Uterus (tissue), 4 donors: ENCODE data around the gene PTTG1. TPM values are rescaled to one million over a fixed set of nuclear protein-coding genes. Genes with fewer than 3 reads are reported as not detected.

ENCODE experiments used
- DNase-seq, 2 donors: peaks; one replicate each; pipeline ENCODE4 v3.0.0-alpha.2; 2019 to 2020
- H3K27ac ChIP-seq, 2 donors: fragments of 200-600 bp; sonication (generic); 1 replicate in 1 of 2; 2 replicates in 1 of 2; pipeline ENCODE4 v1.5.1; 2016 to 2018
- H3K27me3 ChIP-seq, 2 donors: fragments of 200-600 bp; sonication (generic); one replicate each; pipeline ENCODE4 v1.5.1; 2018 to 2019; ENCODE audit warnings: control low read depth in 1 of 2
- H3K36me3 ChIP-seq, 2 donors: fragments of 200-600 bp; sonication (generic); one replicate each; pipeline ENCODE4 v1.5.1; 2019; ENCODE audit warnings: control low read depth in 1 of 2
- H3K4me1 ChIP-seq, 2 donors: fragments of 200-600 bp; sonication (generic); one replicate each; pipeline ENCODE4 v1.5.1; 2018 to 2019; ENCODE audit warnings: control low read depth in 1 of 2
- H3K4me3 ChIP-seq, 2 donors: fragments of 200-600 bp; sonication (generic); 1 replicate in 1 of 2; 2 replicates in 1 of 2; pipeline ENCODE4 v1.5.1; 2018 to 2019; ENCODE audit warnings: mild to moderate bottlenecking in 1 of 2
- H3K9me3 ChIP-seq, 2 donors: fragments of 200-600 bp; sonication (generic); one replicate each; pipeline ENCODE4 v1.5.1; 2019; ENCODE audit warnings: control low read depth in 1 of 2
- POLR2A ChIP-seq, 2 donors: fragments of 450-650 bp; IDR thresholded peaks; one replicate each; pipeline ENCODE4 v1.6.1; 2016; ENCODE audit warnings: antibody characterized with exemption in 2 of 2, mild to moderate bottlenecking in 1 of 2, moderate library complexity in 1 of 2
- intact Hi-C: fragments of 100-400 bp; cut with DNase I; formaldehyde crosslinking; loops from one replicate; pipeline ENCODE4 v1.15.1; 2023; ENCODE audit warnings: low total_unique reads
- total RNA-seq, 4 donors: library from RNA; depleted of rRNA in 3 of 4; stranded (reverse); fragments of >200 nt in 3 of 4; gene quantifications; one replicate each; pipeline versions ENCODE4 v1.1.0 to v1.2.4, GENCODE V29; 2014 to 2023
- TF ChIP-seq, protein P1 (sequence below), 4 experiments: fragments of 200-600 bp in 2 of 4; fragments of 450-650 bp in 2 of 4; sonication (generic) in 2 of 4; IDR thresholded peaks; one replicate each; pipeline ENCODE4 v1.5.1; 2016 to 2019; ENCODE audit warnings: antibody characterized with exemption in 4 of 4, mild to moderate bottlenecking in 2 of 4, moderate library complexity in 1 of 4
- donor health status: DM: yes; HTN: yes; CAD: no.

Gene PTTG1
- total RNA-seq, 4 donors from 2014 or later = 2.4 to 40.0 (median 10.6) TPM; not detected in 1

GRCh38 chr5:160469156-160470144 lies 47.8 kb downstream of the PTTG1 start:
- Histone ChIP-seq H3K4me1 (no peaks in the 10 kb centered on the region), H3K27me3 (no peaks in the 10 kb centered on the region), H3K9me3 (no peaks in the 10 kb centered on the region), H3K36me3 (no peaks in the 10 kb centered on the region), H3K27ac (no peak overlapping the region), H3K4me3 (no peak overlapping the region)
- TF ChIP-seq, protein P1, sequence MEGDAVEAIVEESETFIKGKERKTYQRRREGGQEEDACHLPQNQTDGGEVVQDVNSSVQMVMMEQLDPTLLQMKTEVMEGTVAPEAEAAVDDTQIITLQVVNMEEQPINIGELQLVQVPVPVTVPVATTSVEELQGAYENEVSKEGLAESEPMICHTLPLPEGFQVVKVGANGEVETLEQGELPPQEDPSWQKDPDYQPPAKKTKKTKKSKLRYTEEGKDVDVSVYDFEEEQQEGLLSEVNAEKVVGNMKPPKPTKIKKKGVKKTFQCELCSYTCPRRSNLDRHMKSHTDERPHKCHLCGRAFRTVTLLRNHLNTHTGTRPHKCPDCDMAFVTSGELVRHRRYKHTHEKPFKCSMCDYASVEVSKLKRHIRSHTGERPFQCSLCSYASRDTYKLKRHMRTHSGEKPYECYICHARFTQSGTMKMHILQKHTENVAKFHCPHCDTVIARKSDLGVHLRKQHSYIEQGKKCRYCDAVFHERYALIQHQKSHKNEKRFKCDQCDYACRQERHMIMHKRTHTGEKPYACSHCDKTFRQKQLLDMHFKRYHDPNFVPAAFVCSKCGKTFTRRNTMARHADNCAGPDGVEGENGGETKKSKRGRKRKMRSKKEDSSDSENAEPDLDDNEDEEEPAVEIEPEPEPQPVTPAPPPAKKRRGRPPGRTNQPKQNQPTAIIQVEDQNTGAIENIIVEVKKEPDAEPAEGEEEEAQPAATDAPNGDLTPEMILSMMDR (IDR thresholded peaks at IDR 0.05) = no peak
- no peak for TF ChIP-seq POLR2A (IDR thresholded peaks at IDR 0.05)
- intact Hi-C loops = no loop called here
- no peak for DNase-seq

DNA sequence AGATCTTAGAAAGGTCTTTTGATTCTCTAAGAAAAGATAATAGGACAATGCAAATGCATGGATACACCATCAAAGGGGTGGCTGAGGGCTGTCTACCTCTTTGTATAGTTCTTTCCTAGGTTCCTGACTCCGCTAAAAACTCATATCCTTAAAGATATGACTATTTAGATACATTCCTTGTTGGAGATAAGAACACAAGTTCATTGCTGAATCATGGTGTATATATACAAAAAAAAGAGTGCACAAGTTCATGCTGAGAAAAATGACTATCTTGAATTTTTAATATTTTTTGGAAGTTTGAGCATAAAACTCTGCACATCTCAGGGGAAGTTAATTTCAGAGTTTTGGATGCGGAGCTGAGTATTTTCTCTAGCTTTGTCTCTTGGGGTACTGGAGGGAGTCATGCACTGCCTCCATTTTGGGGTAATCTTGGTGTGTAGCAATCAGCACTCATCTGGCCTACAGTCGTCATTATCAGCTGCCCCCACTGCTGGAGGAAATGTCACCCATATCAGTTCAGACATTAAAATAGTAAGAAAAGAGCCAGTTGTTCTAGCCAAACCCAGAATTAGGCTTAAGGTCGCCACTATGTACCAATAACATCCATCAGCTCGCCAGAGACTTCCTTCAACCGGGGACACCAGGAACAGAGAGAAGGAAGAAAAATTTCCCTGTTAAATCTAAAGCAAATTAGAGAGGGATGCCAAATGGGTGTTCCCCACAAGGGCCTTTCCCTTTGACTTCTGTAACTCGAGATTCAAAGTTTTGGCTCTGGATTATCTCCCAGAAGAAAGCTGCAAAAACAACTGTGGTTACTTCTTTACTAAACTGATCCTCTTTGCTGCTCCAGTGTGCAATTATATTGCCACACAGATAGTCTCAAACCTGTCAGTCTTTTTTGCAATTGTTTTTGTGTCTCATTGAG lies 49.0 kb downstream of the PTTG1 start:
- Histone ChIP-seq H3K27ac (peak overlapping the region in 1 of 2 donors; percentile 8), H3K9me3 (no peaks in the 10 kb centered on the region), H3K27me3 (no peaks in the 10 kb centered on the region), H3K36me3 (no peaks in the 10 kb centered on the region), H3K4me3 (no peak overlapping the region), H3K4me1 (no peaks in the 10 kb centered on the region)
- intact Hi-C loops = no loop called here
- DNase-seq = peak in 1 of 2 donors; percentile 15
- no peak for TF ChIP-seq POLR2A (IDR thresholded peaks at IDR 0.05)

DNA sequence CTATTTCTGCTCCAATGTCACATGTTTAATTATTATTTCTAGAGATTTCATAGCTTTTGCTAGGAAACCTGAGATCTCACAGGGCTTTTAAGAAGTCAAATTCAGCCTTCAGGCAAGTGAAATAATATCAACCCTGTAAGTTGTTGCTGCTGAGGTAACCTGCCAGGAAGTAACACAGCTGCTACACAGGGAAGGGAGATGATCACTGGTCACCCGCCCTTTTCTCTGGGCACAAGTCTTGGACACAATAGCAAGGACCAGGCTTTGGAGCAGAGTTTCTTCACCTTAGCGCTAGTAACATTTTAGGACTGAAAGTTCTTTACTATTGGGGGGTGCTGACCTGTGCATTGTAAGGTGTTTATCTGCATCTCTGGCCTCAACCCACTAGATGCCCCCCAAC lies 50.1 kb downstream of the PTTG1 start:
- no peak for DNase-seq
- Histone ChIP-seq H3K4me3 (no peak overlapping the region), H3K9me3 (no peaks in the 10 kb centered on the region), H3K36me3 (no peaks in the 10 kb centered on the region), H3K4me1 (no peaks in the 10 kb centered on the region), H3K27ac (no peak overlapping the region), H3K27me3 (no peaks in the 10 kb centered on the region)
- intact Hi-C loops = no loop called here
- TF ChIP-seq, protein P1 (IDR thresholded peaks at IDR 0.05) = no peak
- TF ChIP-seq POLR2A (IDR thresholded peaks at IDR 0.05) = no peak

DNA sequence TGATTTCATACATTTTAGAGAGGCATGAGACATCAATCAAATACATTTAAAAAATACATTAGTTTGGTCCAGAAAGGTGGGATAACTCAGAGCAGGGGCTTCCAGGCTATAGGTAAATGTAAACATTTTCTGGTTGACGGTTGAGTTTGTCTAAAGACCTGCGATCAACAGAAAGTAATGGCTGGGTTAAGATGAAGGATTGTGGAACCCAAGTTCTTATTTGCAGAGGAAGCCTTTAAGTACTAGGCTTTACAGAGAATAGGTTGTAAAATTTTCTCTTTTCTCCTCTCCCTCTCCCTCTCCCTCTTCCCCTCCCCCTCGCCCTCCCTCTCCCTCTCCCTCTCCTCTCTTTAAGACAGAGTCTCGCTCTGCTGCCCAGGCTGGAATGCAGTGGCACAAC lies 50.8 kb downstream of the PTTG1 start:
- DNase-seq = no peak

GRCh38 chr5:160473681-160474080 lies 52.0 kb downstream of the PTTG1 start:
- Histone ChIP-seq H3K27ac (no peak overlapping the region), H3K4me3 (no peak overlapping the region), H3K4me1 (no peaks in the 10 kb centered on the region), H3K27me3 (no peaks in the 10 kb centered on the region), H3K9me3 (no peaks in the 10 kb centered on the region), H3K36me3 (no peaks in the 10 kb centered on the region)
- DNase-seq = no peak
- intact Hi-C loops = no loop called here
- TF ChIP-seq, protein P1 (IDR thresholded peaks at IDR 0.05) = no peak
- no peak for TF ChIP-seq POLR2A (IDR thresholded peaks at IDR 0.05)

More for the DNA sequence above, 50.8 kb downstream of the PTTG1 start:
- H3K36me3 ChIP-seq = no peaks in the 10 kb centered on the region
- TF ChIP-seq, protein P1 (IDR thresholded peaks at IDR 0.05) = no peak
- no peak for TF ChIP-seq POLR2A (IDR thresholded peaks at IDR 0.05)
- H3K4me1 ChIP-seq = no peaks in the 10 kb centered on the region
- no peaks in the 10 kb centered on the region for H3K9me3 ChIP-seq
- H3K27ac ChIP-seq = no peak overlapping the region
- no peaks in the 10 kb centered on the region for H3K27me3 ChIP-seq
- H3K4me3 ChIP-seq = no peak overlapping the region
- intact Hi-C loops = no loop called here
